Measurements from ENCODE around the gene RERE.

GRCh38 chr1:8463144-8463927 lies 354.1 kb downstream of the RERE start:
- TF ChIP-seq NFIC (IDR thresholded peaks at IDR 0.05): no peak
- no peak for TF ChIP-seq TAF1 (IDR thresholded peaks at IDR 0.05; ENCODE audit: low read depth)
- TF ChIP-seq TEAD4 (IDR thresholded peaks at IDR 0.05): no peak
- no peak for TF ChIP-seq YY1 (IDR thresholded peaks at IDR 0.05; ENCODE audit: low read depth)
- no peak for TF ChIP-seq TCF12 (IDR thresholded peaks at IDR 0.05; ENCODE audit: low read depth)
- TF ChIP-seq EP300 (IDR thresholded peaks at IDR 0.05; ENCODE audit: borderline replicate concordance): no peak
- TF ChIP-seq REST (IDR thresholded peaks at IDR 0.05; ENCODE audit: low read depth): no peak
- TF ChIP-seq EGR1 (IDR thresholded peaks at IDR 0.05): no peak
- no peak for TF ChIP-seq RAD21 (IDR thresholded peaks at IDR 0.05; ENCODE audit: low read depth)
- no peak for TF ChIP-seq FOXM1 (IDR thresholded peaks at IDR 0.05; ENCODE audit: borderline replicate concordance, low read depth)
- no peak for TF ChIP-seq CEBPB (IDR thresholded peaks at IDR 0.05)
- TF ChIP-seq CREB1 (IDR thresholded peaks at IDR 0.05; ENCODE audit: low read depth): no peak

All from Ishikawa (cell line).